ENCODE results near the gene NOX3. TPM values are rescaled to one million over a fixed set of nuclear protein-coding genes. Genes with fewer than 3 reads are reported as not detected.

The NOX3 gene
- total RNA-seq, 1 experiment from 2014 or later: not detected

GRCh38 chr6:155502393-155502792 is 46.8 kb upstream of the NOX3 start:
- Histone ChIP-seq H3K27me3 (ENCODE audit: insufficient read depth, low read length) (no peaks in the 10 kb centered on the region), H3K9me3 (ENCODE audit: control insufficient read depth, low read depth, low read length) (no peaks in the 10 kb centered on the region), H2AFZ (ENCODE audit: low read length) (no peak overlapping the region), H2BK120ac (ENCODE audit: low read depth, low read length, poor library complexity, severe bottlenecking) (no peak overlapping the region), H3T11ph (ENCODE audit: low read length) (no peak overlapping the region), H3K23ac (ENCODE audit: insufficient read length, low read depth, low read length) (no peak overlapping the region), H3K23me2 (ENCODE audit: insufficient read length, low read depth, low read length, poor library complexity, severe bottlenecking) (no peaks in the 10 kb centered on the region), H3K4me1 (ENCODE audit: insufficient read depth, low read length) (no peaks in the 10 kb centered on the region), H3K56ac (ENCODE audit: insufficient read length, low read depth, low read length) (no peak overlapping the region), H2BK12ac (ENCODE audit: insufficient read length, low read depth, low read length) (no peak overlapping the region), H2BK5ac (ENCODE audit: insufficient read length, low read length) (no peak overlapping the region), H2AK5ac (ENCODE audit: insufficient read length, low read length) (no peak overlapping the region), H3K18ac (ENCODE audit: insufficient read length, low read depth, low read length) (no peak overlapping the region), H3K79me1 (ENCODE audit: insufficient read depth, low read depth, low read length, poor library complexity, severe bottlenecking) (no peaks in the 10 kb centered on the region), H4K91ac (ENCODE audit: insufficient read length, low read depth, low read length) (no peak overlapping the region), H3K4ac (ENCODE audit: low read depth, low read length) (no peak overlapping the region), H4K8ac (replicated peaks; ENCODE audit: insufficient read length, low read depth, low read length) (no peak overlapping the region), H4K5ac (ENCODE audit: insufficient read length, low read depth, low read length) (no peak overlapping the region), H3K14ac (ENCODE audit: insufficient read depth, low read length) (no peak overlapping the region), H2BK20ac (ENCODE audit: low read depth, low read length, poor library complexity, severe bottlenecking) (no peak overlapping the region), H3K27ac (ENCODE audit: insufficient read length, low read depth, low read length) (no peak overlapping the region), H3K79me2 (ENCODE audit: insufficient read depth, low read length) (no peaks in the 10 kb centered on the region), H3K9ac (ENCODE audit: extremely low read depth, insufficient read length, low read length) (no peak overlapping the region), H4K20me1 (ENCODE audit: control insufficient read depth, insufficient read depth, insufficient read length) (no peaks in the 10 kb centered on the region), H2BK15ac (ENCODE audit: low read depth, low read length) (no peak overlapping the region), H3K4me2 (ENCODE audit: insufficient read depth, insufficient read length, low read length) (no peak overlapping the region)
- no peak for DNase-seq
- Mint-ChIP-seq H3K9me3 (peaks cover 4 to 8% of the 10 kb centered on the region in 2 experiments; a peak in 4 of 5 replicates), H3K36me3 (ENCODE audit: insufficient read depth in 1 of 3, low read depth in 3 of 3) (no peaks in the 10 kb centered on the region), H3K4me3 (no peak overlapping the region), H3K27me3 (ENCODE audit: low read depth) (no peaks in the 10 kb centered on the region; the same call in 1 of the 2 replicates), H3K27ac (no peak overlapping the region), H3K4me1 (no peaks in the 10 kb centered on the region)
- TF ChIP-seq, protein P1, sequence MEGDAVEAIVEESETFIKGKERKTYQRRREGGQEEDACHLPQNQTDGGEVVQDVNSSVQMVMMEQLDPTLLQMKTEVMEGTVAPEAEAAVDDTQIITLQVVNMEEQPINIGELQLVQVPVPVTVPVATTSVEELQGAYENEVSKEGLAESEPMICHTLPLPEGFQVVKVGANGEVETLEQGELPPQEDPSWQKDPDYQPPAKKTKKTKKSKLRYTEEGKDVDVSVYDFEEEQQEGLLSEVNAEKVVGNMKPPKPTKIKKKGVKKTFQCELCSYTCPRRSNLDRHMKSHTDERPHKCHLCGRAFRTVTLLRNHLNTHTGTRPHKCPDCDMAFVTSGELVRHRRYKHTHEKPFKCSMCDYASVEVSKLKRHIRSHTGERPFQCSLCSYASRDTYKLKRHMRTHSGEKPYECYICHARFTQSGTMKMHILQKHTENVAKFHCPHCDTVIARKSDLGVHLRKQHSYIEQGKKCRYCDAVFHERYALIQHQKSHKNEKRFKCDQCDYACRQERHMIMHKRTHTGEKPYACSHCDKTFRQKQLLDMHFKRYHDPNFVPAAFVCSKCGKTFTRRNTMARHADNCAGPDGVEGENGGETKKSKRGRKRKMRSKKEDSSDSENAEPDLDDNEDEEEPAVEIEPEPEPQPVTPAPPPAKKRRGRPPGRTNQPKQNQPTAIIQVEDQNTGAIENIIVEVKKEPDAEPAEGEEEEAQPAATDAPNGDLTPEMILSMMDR (conservative IDR thresholded peaks at IDR 0.05): no peak
- no CpG with 5 or more reads among the region's 1 CpG for WGBS (ENCODE audit: extremely low coverage, insufficient read length, low lambda C conversion rate)
